Stimulated activated CD4-positive, alpha-beta T cell treated with anti-CD3 and anti-CD28 coated beads, Interleukin-4, amount 100 ng/mL, for 48 hours (primary cell): ENCODE measurements around the gene FITM2.
"Not testable (repeated sequence)": the region's sequence is repeated elsewhere in the genome, so short reads cannot be mapped to it uniquely, and the experiment has no call there.

Experiments used
- DNase-seq, 2 donors: peaks; one replicate each; pipeline ENCODE4 v3.0.0-alpha.2; 2020; ENCODE audit warnings: low read depth in 2 of 2

Gene FITM2

DNA sequence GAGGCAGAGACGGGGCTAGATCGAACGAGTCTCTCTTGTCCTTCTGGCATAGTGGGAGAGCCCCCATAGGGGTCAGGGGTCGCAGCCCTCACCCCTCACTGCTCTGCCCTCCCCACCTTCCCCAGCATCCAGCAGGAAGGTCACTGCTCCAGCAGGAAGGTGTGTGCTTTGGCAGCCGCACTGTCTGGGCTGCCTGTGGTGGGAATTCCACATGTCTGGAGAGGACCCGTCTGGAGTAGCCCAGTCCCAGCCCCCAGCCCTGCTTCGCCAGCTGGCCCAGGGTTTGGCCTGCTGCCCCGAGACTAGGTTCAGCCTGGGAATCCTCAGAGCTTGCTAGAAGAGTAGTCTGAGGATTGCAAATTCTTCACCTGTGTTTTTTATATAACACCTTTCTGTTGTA is 23.3 kb upstream of the FITM2 start:
- DNase-seq: no peak

DNA sequence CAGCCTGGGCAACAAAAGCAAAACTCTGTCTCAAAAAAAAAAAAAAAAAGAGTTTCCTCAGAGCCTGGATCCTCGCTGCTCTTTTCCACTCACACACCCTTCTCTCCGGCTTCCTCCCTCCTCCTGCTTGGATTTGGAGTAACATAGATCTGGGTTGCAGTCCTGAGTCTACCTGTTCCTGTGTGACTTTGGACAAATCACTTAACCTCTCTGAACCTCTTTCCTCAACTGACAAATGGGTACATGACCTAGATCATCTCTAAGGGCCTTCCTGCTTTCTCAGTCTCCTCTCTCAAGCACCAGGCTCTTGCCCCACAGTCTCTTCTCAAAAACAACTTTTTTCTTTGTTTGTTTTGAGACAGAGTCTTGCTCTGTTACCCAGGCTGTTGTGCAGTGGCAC is 20.2 kb upstream of the FITM2 start:
- DNase-seq: no peak

DNA sequence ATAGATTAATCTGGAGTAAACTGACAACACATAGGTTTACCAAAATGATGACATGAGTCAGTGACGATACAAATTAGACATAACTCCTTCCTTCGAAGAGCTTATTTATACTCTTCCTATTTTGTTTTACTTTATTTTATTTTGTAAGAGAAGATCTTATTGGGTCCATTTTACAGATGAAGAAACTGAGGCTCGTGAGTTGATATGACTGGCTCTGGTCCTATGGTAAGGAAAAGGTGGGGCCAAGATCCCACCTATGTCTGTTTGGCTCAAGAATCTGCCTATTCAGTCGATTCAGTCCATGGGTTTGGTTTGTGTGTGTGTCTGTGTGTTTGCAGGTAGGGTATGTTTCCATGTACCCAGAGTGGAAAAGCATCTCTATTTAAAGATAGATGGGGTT is 17.4 kb upstream of the FITM2 start:
- DNase-seq: no peak

DNA sequence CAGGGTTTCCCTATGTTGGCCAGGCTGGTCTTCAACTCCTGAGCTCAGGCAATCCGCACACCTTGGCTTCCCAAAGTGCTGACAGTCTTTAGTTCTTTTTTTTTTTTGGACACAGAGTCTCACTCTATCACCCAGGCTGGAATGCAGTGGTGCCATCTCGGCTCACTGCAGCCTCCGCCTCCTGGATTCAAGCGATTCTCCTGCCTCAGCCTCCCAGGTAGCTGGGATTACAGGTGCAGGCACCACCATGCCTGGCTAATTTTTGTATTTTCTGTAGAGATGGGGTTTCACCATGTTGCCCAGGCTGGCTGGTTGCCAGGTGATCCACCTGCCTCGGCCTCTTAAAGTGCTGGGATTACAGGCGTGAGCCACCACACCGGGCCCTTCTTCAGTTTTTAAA is 16.7 kb upstream of the FITM2 start:
- DNase-seq: not testable (repeated sequence)

DNA sequence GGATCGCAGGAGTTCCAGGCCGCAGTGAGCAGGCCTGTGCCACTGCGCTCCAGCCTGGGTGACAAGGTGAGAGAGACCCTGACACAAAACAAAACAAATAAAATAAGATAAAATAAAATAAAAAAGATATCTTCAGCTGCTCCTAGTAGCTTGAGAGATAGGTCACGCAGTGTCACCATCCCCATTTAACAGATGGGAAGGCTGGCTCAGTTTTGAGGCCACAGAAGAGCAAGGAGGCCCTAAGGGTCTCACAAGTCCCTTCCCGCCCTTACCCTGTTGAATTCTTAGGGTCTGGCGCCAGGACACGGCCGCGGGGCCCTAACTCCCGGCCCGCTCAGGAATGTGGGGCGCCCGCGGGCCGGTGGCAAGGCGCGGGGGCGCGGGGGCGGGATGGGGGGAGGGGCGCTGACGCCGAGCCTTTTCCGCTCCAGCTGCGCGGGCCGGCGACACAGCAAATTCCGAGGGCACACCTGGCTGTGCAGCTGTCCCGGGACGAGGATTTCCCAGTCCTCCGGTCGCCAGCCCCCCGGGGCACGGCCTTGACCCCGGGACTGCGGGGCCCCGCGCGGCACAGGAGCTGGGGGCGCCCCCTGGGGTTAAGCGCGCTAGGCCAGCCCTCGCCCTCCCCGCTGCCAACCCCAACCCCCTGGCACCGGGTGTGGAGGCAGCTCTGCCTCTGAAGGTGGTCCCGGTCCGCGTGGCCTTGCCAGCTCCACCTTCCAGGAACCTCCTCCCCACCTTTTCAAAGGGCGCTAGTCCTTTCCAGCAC is 15.6 kb upstream of the FITM2 start:
- DNase-seq: no peak

DNA sequence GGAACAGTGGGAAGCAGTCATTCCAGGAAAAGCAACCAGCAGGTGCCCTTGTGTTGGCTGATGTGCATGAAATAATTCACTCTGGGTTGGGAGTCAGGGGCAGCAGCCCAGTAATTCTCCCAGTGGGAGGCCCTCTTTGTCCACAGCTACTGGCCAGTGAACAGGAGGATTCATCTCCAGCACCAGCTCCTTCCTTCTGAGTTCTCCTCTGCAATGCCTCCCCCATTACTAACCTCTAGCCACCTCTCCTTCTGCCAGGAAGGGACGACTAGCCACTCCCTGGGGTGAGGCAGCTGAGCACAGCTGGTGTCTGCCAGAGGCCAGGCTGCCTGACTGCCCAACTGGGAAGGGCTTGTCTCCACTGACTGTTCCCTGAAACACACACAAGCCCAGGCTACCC is 13.3 kb upstream of the FITM2 start:
- DNase-seq: no peak

DNA sequence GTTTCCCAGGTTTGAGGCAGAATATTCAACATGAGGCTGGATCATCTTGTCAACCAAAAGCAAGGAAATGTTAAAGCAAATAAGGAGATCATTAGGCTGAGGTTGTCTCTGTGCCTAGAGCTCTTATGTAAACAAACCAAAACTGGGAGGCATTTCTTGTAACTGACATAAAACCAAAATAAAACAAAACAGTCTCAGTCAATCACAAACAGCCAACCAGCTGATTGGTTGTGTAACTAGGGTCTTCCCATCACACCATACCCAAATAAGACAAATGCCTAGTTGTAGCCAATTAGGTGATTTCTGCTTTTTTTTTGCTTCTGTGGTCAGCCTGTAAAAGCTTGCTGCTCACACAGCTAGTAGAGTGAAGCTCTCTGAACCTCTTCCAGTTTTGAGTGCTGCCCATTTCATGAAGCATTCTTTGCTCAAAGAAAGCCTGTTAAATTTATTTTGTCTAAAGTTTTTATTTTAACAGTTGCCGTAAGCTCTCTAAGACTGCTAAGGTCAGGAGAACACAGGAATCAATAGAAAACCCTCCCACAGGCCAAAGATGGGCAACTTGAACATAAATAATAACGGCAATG is 8.9 kb upstream of the FITM2 start:
- no peak for DNase-seq

DNA sequence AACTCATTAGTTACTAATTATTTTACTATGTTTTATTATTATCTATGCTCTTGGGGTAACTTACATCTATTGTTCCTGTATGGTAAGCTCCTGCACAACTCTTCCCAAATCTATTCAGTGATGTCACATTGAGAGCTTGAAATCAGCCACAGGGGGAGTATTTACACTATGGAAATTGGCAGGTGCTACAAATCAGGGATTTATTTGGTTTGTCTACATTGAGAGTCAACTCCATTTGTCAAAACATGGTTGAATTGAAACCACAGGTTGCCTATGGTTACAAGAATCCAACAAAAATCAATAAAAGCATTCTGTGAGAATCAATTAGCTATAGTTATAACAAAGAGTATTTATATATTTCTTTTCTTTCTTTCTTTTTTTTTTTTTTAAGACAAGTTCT is 3.9 kb upstream of the FITM2 start:
- no peak for DNase-seq

DNA sequence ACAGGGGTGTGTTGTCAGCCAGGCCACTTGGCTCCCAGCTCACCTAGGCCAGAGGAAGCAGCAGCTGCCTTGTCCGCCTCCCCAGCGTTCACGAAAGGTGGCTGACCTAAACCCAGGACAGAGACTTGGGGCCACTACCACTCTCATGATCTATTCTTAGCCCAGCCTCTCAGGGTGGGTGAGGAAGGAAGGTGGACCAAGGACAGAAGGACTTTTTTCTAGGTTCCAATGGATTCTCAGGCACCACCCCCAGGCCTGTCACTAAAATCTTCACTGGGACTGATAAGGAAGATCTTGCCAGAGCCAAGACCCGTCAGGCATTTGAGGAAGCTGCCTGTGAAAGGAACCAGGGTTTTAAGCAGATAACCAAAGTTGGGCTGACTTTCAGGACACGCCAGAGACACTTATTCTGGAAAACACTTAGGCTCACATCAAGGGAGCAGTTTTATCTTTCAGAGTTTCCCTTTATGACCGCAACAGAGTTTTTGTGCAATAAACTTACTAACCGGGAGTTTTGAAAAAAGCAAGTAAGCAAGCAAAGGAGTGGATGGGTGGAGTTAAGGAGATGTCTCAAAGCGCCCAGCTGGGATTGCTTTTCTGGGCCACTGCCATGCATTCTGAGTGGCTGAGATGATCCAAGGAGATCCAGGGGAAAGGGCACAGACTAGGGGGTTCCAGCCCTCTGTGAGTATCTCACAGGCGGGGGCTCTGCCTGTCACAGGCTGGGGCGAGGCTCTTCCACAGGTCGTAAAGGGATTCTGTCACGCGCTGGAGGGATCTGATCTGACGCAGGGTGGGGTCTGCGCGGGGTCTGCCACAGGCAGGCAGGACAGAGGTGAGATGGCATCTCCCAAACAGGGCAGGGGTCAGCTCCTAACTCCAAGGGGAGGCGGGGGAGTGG is 989 bp downstream of the FITM2 start:
- no peak for DNase-seq

DNA sequence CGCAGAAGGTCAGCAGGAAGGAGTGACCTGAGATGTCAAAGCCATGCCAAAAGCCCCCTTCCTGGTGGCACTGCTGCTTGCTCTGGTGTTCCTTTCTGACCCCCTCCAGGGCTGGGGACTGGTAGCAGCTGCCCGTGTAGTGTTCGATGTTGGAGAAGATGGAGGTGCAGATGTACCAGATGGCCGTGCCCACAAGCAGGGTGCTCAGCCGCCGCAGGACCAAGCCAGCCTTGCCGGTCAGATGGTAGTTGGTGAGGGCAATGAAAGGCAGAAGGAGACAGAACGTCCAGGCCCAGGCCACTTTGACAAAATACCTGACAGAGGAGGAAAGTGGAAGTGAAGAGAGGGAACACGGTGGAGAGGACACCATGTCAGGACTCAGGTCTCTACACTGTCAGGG is 4.1 kb downstream of the FITM2 start:
- DNase-seq: no peak

DNA sequence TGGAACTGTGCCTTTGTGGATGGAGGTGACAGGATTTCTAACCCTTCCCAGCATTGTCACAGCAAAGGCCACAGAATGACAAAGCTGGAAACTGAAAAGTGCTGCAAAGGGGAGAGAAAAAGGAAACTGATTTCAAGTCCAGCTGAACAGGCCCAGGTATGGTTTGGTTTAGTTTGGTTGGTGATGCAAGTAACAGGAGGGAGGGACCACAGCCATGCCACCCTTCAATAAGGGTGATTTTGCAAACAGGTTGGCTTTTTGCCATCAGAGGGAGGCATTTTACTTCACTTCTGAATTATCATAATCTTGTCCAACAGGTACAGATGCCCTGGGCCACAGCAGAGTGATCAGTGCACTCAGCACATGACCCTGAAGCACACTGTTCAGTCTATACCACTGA is 6.6 kb downstream of the FITM2 start:
- no peak for DNase-seq

DNA sequence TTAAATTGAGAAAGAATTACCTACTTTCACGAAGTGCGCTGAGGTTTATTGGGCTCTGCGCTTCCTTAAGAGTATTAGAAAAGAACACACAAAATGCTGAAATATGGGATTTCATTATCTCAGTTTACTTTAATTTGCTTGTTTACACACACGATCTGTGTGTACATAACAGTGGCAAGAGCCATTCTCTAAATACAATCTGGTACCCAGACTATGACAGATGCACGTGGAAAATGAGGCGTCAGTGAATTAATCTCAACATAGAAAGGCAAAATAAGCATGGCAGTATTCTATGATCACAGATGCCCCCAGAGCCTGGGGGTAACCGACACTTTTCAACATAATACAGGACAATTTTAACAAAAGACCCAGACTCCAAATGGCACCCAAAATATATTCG is 8.3 kb downstream of the FITM2 start:
- DNase-seq: no peak

DNA sequence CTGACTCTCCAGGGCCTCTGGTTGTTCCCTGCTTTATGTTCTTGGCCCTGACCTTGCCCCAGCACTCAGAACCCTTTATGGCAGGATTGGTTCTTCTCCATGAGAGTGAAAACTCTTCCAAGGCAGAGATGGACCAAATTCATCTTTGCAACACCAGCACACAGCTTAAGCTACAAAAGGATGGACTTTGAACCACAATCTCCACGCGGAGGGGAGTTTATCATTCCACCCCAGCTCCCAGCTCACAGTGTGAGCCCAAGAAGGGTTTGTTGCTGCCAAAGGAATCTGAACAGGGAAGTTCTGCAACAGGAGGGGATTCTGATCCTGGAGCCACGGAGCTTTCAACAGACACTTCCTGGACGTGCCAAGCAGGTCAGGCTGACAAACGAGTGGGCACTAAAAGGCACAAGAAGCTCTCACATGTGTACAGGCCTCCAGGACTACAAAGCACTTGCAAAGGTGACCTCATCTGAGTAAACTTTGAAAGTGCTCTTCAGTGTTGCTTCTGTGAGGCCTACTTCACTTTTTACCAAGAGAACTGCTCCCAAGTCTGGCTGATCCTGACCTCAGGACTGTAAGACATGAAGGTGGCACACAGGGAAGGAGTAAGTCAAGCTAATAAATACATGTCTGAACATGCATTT is 8.9 kb downstream of the FITM2 start:
- no peak for DNase-seq

DNA sequence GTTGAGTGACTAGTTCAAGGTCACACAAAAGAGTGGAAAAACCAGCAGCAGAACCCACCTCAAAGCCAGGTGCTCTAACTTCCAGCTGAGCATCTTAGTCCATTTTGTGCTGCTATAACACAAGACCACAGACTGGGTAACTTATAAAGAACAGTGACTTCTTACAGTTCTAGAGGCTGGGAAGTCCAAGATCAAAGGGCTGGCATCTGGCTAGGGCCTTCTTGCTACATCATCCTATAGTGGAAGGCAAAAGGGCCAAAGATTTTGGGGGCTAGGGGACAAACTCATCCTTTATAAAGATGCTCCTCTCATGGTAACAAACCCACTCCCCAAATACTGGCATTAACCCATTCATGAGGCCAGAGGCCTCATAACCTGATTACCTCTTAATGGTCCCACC is 9.7 kb downstream of the FITM2 start:
- no peak for DNase-seq

DNA sequence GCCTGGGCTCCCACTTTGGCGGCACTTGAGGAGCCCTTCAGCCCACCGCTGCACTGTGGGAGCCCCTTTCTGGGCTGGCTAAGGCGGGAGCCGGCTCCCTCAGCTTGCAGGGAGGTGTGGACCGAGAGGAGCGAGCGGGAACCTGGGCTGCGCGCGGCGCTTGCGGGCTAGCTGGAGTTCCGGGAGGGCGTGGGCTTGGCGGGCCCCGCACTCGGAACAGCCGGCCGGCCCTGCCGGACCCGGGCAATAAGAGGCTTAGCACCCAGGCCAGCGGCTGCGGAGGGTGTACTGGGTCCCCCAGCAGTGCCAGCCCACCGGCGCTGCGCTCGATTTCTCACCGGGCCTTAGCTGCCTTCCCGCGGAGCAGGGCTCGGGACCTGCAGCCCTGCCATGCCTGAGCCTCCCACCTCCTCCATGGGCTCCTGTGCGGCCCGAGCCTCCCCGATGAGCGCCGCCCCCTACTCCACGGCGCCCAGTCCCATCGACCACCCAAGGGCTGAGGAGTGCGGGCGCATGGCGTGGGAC is 11.9 kb downstream of the FITM2 start:
- DNase-seq: not testable (repeated sequence)

DNA sequence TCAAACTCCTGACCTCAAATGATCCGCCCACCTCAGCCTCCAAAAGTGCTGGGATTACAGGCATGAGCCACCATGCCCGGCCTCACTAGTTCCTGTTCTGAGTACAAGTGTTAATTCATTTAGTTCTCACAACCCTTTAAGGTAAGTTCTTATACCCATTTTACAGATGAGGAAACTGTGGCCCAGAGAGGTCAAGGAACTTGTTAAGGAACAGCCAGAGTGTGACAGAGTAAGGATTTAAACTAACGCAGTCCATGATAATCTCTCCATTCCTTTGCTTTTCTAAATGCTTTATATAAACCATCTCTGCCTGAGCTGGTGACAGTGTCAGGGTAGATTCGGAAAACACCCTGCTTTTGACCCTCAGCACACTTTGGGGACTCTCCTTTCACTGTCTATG is 13.3 kb downstream of the FITM2 start:
- DNase-seq: no peak

DNA sequence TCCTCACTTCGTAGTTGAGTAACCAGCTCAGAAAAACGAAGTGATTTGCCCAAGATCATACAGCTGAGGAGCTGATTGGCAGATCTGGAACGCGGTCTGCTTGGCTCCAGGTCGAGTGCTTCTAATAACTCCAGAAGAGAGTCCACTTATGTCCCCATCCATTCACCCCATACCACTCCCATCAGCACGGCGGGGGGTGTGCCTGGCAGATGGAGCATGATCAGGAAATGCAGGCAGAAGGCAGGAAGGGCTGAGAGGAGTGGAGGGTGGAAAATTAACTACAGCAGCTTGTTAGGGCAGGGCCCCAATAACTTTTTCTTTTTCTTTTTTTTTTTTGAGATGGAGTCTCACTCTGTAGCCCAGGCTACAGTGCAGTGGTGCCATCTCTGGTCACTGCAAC is 15.0 kb downstream of the FITM2 start:
- no peak for DNase-seq

DNA sequence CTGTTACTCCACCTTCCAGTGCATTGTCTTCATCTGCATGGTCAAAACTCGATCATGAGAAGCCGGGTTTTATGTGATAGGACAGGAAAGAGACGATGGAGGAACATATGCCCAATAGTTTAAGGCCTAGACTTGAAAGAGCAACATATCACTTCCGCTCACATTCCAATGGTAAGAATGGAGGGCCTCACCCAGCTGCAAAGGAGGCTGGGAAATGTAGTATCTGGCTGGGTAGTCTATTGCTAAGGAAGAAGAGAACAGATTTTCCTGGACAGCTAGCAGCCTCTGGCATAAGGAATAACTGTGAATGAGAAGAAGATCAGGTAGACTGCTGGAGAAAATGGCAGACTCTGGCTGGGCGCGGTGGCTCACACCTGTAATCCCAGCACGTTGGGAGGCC is 19.2 kb downstream of the FITM2 start:
- no peak for DNase-seq

DNA sequence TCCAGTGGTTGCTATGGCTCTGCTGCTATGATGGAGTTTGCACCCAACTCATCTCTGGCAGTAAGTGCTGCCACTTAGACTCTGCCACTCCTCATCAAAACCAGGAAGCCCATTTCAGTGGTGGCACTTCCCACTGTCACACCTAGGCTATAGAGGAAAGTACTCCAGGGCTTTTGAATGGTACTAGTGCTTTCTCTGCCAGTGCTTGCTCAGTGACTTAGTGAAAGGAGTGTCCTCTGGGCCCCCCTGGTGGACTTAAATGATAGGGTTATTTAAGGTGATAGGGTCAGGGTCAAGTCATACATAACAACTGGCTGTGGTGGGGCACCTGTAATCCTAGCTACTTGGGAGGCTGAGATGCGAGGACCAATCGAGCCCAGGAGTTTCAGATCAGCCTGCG is 22.8 kb downstream of the FITM2 start:
- no peak for DNase-seq

DNA sequence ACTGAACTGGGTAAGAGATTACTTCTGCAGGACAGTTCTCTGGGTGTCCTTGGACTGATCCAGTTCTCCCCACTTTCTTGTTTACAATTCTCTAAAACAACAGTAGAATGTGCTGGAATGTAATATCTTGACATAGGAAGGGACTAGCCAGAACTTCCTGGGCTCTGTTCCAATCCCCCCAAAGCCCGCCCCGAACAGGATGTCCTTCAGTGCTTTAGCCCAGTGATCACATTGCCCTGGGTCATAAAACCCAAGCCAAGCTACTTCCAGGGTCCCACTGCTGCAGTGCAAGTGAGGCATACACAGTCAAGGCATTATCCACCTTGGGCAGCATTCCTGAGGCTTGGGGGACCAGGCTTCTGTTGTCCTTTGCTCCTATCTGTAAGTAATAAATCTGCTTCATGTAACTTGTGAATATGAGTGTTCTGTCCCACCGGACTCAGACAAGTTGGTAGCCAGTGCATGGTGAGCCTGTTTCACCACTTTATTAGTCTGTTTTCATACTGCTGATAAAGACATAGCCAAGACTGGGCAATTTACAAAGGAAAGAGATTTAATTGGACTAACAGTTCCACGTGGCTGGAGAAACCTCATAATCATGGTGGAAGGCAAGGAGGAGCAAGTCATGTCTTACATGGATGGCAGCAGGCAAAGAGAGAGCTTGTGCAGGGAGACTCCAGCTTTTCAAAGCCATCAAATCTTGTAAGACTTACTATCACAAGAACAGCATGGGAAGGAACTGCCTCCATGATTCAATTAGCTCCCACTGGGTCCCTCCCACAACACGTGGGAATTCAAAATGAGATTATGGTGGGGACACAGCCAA is 23.5 kb downstream of the FITM2 start:
- no peak for DNase-seq

DNA sequence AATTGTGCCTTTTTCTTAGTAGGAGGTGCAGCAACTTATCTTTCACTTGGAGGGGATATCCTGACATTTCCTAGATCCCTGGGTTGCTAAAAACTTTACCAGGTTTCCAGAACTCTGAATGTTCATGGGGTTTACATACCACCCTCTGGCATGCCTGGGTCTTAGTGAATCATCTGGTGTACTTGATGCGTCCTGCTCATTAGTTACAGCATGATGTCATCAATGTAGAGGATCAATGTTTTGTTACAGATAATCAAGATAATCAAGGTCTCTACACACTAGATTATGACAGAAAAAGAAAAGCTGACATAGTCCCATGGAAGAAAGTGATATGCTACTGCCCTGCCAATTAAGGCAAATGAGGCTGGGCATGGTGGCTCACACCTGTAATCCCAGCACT is 27.0 kb downstream of the FITM2 start:
- DNase-seq: no peak
